SK-N-SH (cell line): ENCODE measurements around the gene CR1. TPM values are rescaled to one million over a fixed set of nuclear protein-coding genes. Genes with fewer than 3 reads are reported as not detected.

Experiments
- CTCF ChIA-PET: fragments of 300-600, 350-600 bp; formaldehyde crosslinking; extraction: SDS; loops from one replicate; lab custom pipeline; 2021; lab: Yijun Ruan, JAX
- POLR2A ChIA-PET: fragments of 350-600 bp; sonication (Branson Sonifier 250); formaldehyde crosslinking; extraction: SDS; loops from one replicate; lab custom pipeline; 2020; ENCODE audit warnings: antibody characterized with exemption, inconsistent platforms; lab: Yijun Ruan, JAX
- DNase-seq: peaks from one replicate; pipeline ENCODE4 v3.0.0; 2012
- H2AFZ ChIP-seq: fragments of 200-600 bp; sonication (generic); 2 replicates; pipeline ENCODE4 v1.8.1; 2016; ENCODE audit warnings: antibody characterized with exemption, mild to moderate bottlenecking, low read depth
- H3F3A ChIP-seq: fragments of 200-600 bp; sonication (generic); replicated peaks from 2 replicates; pipeline ENCODE3; 2016; ENCODE audit warnings: antibody characterized with exemption, mild to moderate bottlenecking; ENCODE audit not compliant: insufficient read depth
- H3K27ac ChIP-seq, 2 experiments: fragments of 200-500 bp in 1 of 2; fragments of 200-600 bp in 1 of 2; sonication (Bioruptor generic) in 1 of 2; sonication (generic), shearing (Covaris generic) in 1 of 2; 2 replicates each; pipeline versions ENCODE4 v1.5.1 to v1.6.1; 2014 to 2016; ENCODE audit warnings: low read depth in 2 of 2, inconsistent platforms in 1 of 2, low read length in 1 of 2, mild to moderate bottlenecking in 1 of 2, mixed read lengths in 1 of 2
- H3K27me3 ChIP-seq: fragments of 200-600 bp; sonication (generic), shearing (Covaris generic); 2 replicates; pipeline ENCODE4 v1.6.1; 2016; ENCODE audit warnings: mixed run types; ENCODE audit not compliant: insufficient read depth
- H3K36me3 ChIP-seq, 2 experiments: fragments of 200-500 bp in 1 of 2; fragments of 200-600 bp in 1 of 2; sonication (Bioruptor generic) in 1 of 2; sonication (generic) in 1 of 2; replicated peaks in 1 of 2; 2 replicates each; pipeline versions ENCODE3 to v1.5.1; 2014 to 2016; ENCODE audit warnings: low read length in 1 of 2, mild to moderate bottlenecking in 1 of 2; ENCODE audit not compliant: insufficient read depth in 2 of 2, control insufficient read depth in 1 of 2
- H3K4me1 ChIP-seq, 2 experiments: fragments of 200-500 bp in 1 of 2; fragments of 200-600 bp in 1 of 2; sonication (Bioruptor generic) in 1 of 2; sonication (generic), shearing (Covaris generic) in 1 of 2; 2 replicates each; pipeline versions ENCODE4 v1.5.1 to v1.6.1; 2014 to 2016; ENCODE audit warnings: low read depth in 1 of 2, low read length in 1 of 2, mixed run types in 1 of 2; ENCODE audit not compliant: insufficient read depth in 2 of 2, control insufficient read depth in 1 of 2
- H3K4me2 ChIP-seq: fragments of 200-600 bp; sonication (generic), shearing (Covaris generic); 2 replicates; pipeline ENCODE4 v1.6.1; 2017; ENCODE audit warnings: mixed run types
- H3K4me3 ChIP-seq, 2 experiments: fragments of 200-500 bp in 1 of 2; fragments of 200-600 bp in 1 of 2; sonication (Bioruptor generic) in 1 of 2; sonication (generic), shearing (Covaris generic) in 1 of 2; 2 replicates each; pipeline versions ENCODE4 v1.5.1 to v1.8.1; 2014 to 2016; ENCODE audit warnings: low read depth in 2 of 2, inconsistent platforms in 1 of 2, low read length in 1 of 2, mild to moderate bottlenecking in 1 of 2, mixed read lengths in 1 of 2, moderate library complexity in 1 of 2
- H3K79me2 ChIP-seq: fragments of 200-600 bp; sonication (generic); 2 replicates; pipeline ENCODE4 v1.8.1; 2017; ENCODE audit warnings: mild to moderate bottlenecking; ENCODE audit not compliant: insufficient read depth
- H3K9ac ChIP-seq: fragments of 200-600 bp; sonication (generic); 2 replicates; pipeline ENCODE4 v1.6.1; 2017; ENCODE audit warnings: mixed run types
- H3K9me2 ChIP-seq: fragments of 200-600 bp; sonication (generic); 2 replicates; pipeline ENCODE4 v1.6.1; 2017; ENCODE audit warnings: mixed run types
- H3K9me3 ChIP-seq: fragments of 200-600 bp; sonication (generic); 2 replicates; pipeline ENCODE4 v1.6.1; 2017; ENCODE audit warnings: mixed run types, mild to moderate bottlenecking, moderate library complexity
- H4K20me1 ChIP-seq: fragments of 200-600 bp; sonication (generic); 2 replicates; pipeline ENCODE4 v1.6.1; 2017; ENCODE audit warnings: mild to moderate bottlenecking, mixed run types; ENCODE audit not compliant: insufficient read depth
- CHD2 ChIP-seq: fragments of 150-350 bp; IDR thresholded peaks from 2 replicates; pipeline ENCODE4 v1.6.1; 2018; ENCODE audit warnings: low read length; ENCODE audit not compliant: partially characterized antibody
- ELF1 ChIP-seq: IDR thresholded peaks from 2 replicates; pipeline ENCODE4 v1.4.0; 2012
- EP300 ChIP-seq, 2 experiments: IDR thresholded peaks; 2 replicates each; pipeline versions ENCODE4 v1.4.0 to v1.6.1; 2012; ENCODE audit warnings: borderline replicate concordance in 1 of 2, low read depth in 1 of 2, low read length in 1 of 2
- EZH2phosphoT487 ChIP-seq: fragments of 200-600 bp; sonication (generic); IDR thresholded peaks from 2 replicates; pipeline ENCODE4 v1.6.1; 2017; ENCODE audit warnings: low read depth, mixed run types, mild to moderate bottlenecking, antibody characterized with exemption, moderate library complexity, borderline replicate concordance
- FOSL2 ChIP-seq: IDR thresholded peaks from 2 replicates; pipeline ENCODE4 v1.4.0; 2012; ENCODE audit warnings: low read depth, mild to moderate bottlenecking, moderate library complexity, borderline replicate concordance
- FOXJ3 ChIP-seq: sonication (generic); formaldehyde crosslinking; IDR thresholded peaks from 2 replicates; pipeline ENCODE4 v1.5.1; 2020; ENCODE audit warnings: mild to moderate bottlenecking, missing genetic modification reagents
- FOXM1 ChIP-seq: IDR thresholded peaks from 2 replicates; pipeline ENCODE4 v1.4.0; 2012; ENCODE audit warnings: low read depth, mild to moderate bottlenecking
- GABPA ChIP-seq: IDR thresholded peaks from 2 replicates; pipeline ENCODE4 v1.4.0; 2012; ENCODE audit warnings: low read depth, mild to moderate bottlenecking
- IRF3 ChIP-seq: fragments of 150-350 bp; IDR thresholded peaks from 2 replicates; pipeline ENCODE4 v1.6.1; 2016; ENCODE audit warnings: mild to moderate bottlenecking, low read depth, low read length
- JUND ChIP-seq: IDR thresholded peaks from 2 replicates; pipeline ENCODE4 v1.4.0; 2012
- MEF2A ChIP-seq: IDR thresholded peaks from 2 replicates; pipeline ENCODE4 v1.4.0; 2012; ENCODE audit warnings: low read depth, borderline replicate concordance
- MXI1 ChIP-seq: IDR thresholded peaks from 2 replicates; pipeline ENCODE4 v1.6.1; 2012; ENCODE audit warnings: mild to moderate bottlenecking, low read depth, low read length, improper control_type of control experiment
- PBX3 ChIP-seq: IDR thresholded peaks from 2 replicates; pipeline ENCODE4; 2012
- POLR2AphosphoS5 ChIP-seq: IDR thresholded peaks from 2 replicates; pipeline ENCODE4 v1.6.1; 2012; ENCODE audit warnings: low read depth, low read length
- RCOR1 ChIP-seq: fragments of 150-350 bp; IDR thresholded peaks from 2 replicates; pipeline ENCODE4 v1.6.1; 2017; ENCODE audit warnings: antibody characterized with exemption, low read length
- RFX5 ChIP-seq: IDR thresholded peaks from 2 replicates; pipeline ENCODE4 v1.6.1; 2012; ENCODE audit warnings: mild to moderate bottlenecking, improper control_type of control experiment, low read length
- SMC3 ChIP-seq: IDR thresholded peaks from 2 replicates; pipeline ENCODE4 v1.6.1; 2012; ENCODE audit warnings: low read depth, low read length, improper control_type of control experiment
- WGBS: methylation state at CpG from one replicate; pipeline ENCODE4 v1.1.6; 2017; ENCODE audit warnings: low lambda C conversion rate; 5-methylcytosine and 5-hydroxymethylcytosine counted together
- polyA plus RNA-seq, 3 experiments: library from polyadenylated mRNA; depleted of rRNA; stranded (reverse); fragments of >200 nt; gene quantifications; 2 replicates each; pipeline ENCODE4 v1.2.3, GENCODE V29; 2012
- TF ChIP-seq, protein P1 (sequence below): fragments of 200-600 bp; sonication (generic); IDR thresholded peaks from 2 replicates; pipeline ENCODE4 v1.6.1; 2017; ENCODE audit warnings: antibody characterized with exemption, mild to moderate bottlenecking, moderate library complexity
- TF ChIP-seq, protein P2 (sequence below): IDR thresholded peaks from 2 replicates; pipeline ENCODE4 v1.4.0; 2012; ENCODE audit warnings: low read depth

The CR1 gene
- polyA plus RNA-seq, 1 of the 3 experiments (the other 2 are of a cell fraction): not detected

GRCh38 chr1:207455183-207455754 is 40.7 kb upstream of the CR1 start (continued):
- TF ChIP-seq IRF3 (no peak), POLR2AphosphoS5 (no peak), FOXJ3 (no peak), MEF2A (no peak), MXI1 (no peak), RCOR1 (no peak), JUND (no peak), GABPA (no peak), EZH2phosphoT487 (no peak)

GRCh38 chr1:207458414-207458813 is 37.5 kb upstream of the CR1 start:
- ChIA-PET POLR2A (no interaction called here), CTCF (no interaction called here)
- Histone ChIP-seq H4K20me1 (no peaks in the 10 kb centered on the region), H3K4me1 (peaks cover 0 to 3% of the 10 kb centered on the region in 2 experiments; a peak in 1 of 4 replicates), H3K4me2 (no peak overlapping the region), H3K79me2 (no peaks in the 10 kb centered on the region), H3K36me3 (no peaks in the 10 kb centered on the region)
- WGBS: 19% methylated on average over 1 of the region's 1 CpG
- TF ChIP-seq SMC3: no peak
- TF ChIP-seq, protein P1, sequence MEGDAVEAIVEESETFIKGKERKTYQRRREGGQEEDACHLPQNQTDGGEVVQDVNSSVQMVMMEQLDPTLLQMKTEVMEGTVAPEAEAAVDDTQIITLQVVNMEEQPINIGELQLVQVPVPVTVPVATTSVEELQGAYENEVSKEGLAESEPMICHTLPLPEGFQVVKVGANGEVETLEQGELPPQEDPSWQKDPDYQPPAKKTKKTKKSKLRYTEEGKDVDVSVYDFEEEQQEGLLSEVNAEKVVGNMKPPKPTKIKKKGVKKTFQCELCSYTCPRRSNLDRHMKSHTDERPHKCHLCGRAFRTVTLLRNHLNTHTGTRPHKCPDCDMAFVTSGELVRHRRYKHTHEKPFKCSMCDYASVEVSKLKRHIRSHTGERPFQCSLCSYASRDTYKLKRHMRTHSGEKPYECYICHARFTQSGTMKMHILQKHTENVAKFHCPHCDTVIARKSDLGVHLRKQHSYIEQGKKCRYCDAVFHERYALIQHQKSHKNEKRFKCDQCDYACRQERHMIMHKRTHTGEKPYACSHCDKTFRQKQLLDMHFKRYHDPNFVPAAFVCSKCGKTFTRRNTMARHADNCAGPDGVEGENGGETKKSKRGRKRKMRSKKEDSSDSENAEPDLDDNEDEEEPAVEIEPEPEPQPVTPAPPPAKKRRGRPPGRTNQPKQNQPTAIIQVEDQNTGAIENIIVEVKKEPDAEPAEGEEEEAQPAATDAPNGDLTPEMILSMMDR: no peak
- TF ChIP-seq, all 33 proteins: peak for 0
- no peak overlapping the region for H3K27ac ChIP-seq
- no peak for DNase-seq
- no peaks in the 10 kb centered on the region for H3K9me3 ChIP-seq
- no peak overlapping the region for H3K9ac ChIP-seq
- no peak overlapping the region for H2AFZ ChIP-seq
- no peaks in the 10 kb centered on the region for H3K9me2 ChIP-seq
- no peak overlapping the region for H3K4me3 ChIP-seq
- no peaks in the 10 kb centered on the region for H3F3A ChIP-seq
- peaks cover 22% of the 10 kb centered on the region; the same call in 1 of the 2 replicates for H3K27me3 ChIP-seq

DNA sequence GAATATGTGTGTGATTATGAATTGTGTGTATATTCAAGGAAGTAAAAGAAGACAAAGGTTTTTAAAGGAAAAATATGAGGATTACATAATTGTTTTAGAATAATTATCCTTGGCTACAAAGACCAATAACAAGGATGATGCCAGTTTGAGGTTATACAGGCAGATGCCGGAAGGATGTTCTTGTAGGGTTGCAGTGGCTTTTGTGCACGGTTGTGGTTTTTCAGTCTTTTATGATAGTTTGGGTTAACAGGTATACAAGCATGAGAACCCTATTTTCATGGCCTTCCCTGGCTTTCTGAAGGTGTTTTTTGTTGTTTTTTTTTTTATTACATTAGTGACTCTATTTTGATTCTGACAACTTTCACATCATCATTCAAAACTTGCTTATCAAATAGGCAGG is 36.9 kb upstream of the CR1 start:
- Histone ChIP-seq H3K9me3 (no peaks in the 10 kb centered on the region), H3F3A (no peaks in the 10 kb centered on the region), H3K4me3 (no peak overlapping the region), H3K27me3 (peaks cover 19% of the 10 kb centered on the region; the same call in 1 of the 2 replicates), H4K20me1 (no peaks in the 10 kb centered on the region), H3K36me3 (no peaks in the 10 kb centered on the region), H2AFZ (no peak overlapping the region), H3K9ac (no peak overlapping the region), H3K27ac (no peak overlapping the region), H3K4me1 (peaks cover 0 to 3% of the 10 kb centered on the region in 2 experiments; a peak in 1 of 4 replicates), H3K79me2 (no peaks in the 10 kb centered on the region), H3K4me2 (no peak overlapping the region), H3K9me2 (no peaks in the 10 kb centered on the region)
- TF ChIP-seq, protein P1: no peak
- no peak for TF ChIP-seq PBX3
- TF ChIP-seq FOSL2: no peak
- TF ChIP-seq ELF1: no peak
- TF ChIP-seq, protein P2, sequence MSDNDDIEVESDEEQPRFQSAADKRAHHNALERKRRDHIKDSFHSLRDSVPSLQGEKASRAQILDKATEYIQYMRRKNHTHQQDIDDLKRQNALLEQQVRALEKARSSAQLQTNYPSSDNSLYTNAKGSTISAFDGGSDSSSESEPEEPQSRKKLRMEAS: no peak
- no peak for TF ChIP-seq CHD2
- no peak for TF ChIP-seq EP300 (IDR thresholded peaks at IDR 0.05; ENCODE audit: borderline replicate concordance in 1 of 2, low read depth in 1 of 2, low read length in 1 of 2)
- no peak for TF ChIP-seq FOXM1
- no peak for TF ChIP-seq RFX5
- no peak for TF ChIP-seq GABPA
- ChIA-PET CTCF (no interaction called here), POLR2A (no interaction called here)
- no peak for DNase-seq
- 11% methylated on average over 2 of the region's 2 CpGs for WGBS
